C4-2B (cell line): Measurements from ENCODE around the gene VHLL.

Experiments used
- CTCF ChIP-seq: fragments of 450-650 bp; conservative IDR thresholded peaks from 2 replicates; pipeline ENCODE4 v1.5.1; 2017; ENCODE audit warnings: mild to moderate bottlenecking
- ZFX ChIP-seq: fragments of 450-650 bp; IDR thresholded peaks from 2 replicates; pipeline ENCODE4 v1.6.1; 2017

GRCh38 chr1:156293098-156293434, 6.0 kb downstream of the VHLL start:
- TF ChIP-seq CTCF = no peak
- no peak for TF ChIP-seq ZFX
